ENCODE measurements around the gene CSNK1E.

- TF ChIP-seq POLR2A (IDR thresholded peaks at IDR 0.05), result no peak
- TF ChIP-seq CTCF (IDR thresholded peaks at IDR 0.05), result no peak
Measured at GRCh38 chr22:38313384-38313955, 3.8 kb downstream of the CSNK1E start.
